Neural cell (in vitro differentiated cells): ENCODE results near the gene LYAR. TPM values are rescaled to one million over a fixed set of nuclear protein-coding genes. Genes with fewer than 3 reads are reported as not detected.

Experiments used
- H2AFZ ChIP-seq: fragments of 200-600, 300-800 bp; sonication (generic), shearing (Covaris generic); 2 replicates; pipeline ENCODE4 v1.6.0; 2014; ENCODE audit warnings: low read depth, mild to moderate bottlenecking, antibody characterized with exemption, low read length, moderate library complexity
- H3F3A ChIP-seq: fragments of 200-600 bp; shearing (Covaris generic); 2 replicates; pipeline ENCODE4 v1.6.1; 2016; ENCODE audit warnings: mild to moderate bottlenecking, moderate library complexity, mixed read lengths, antibody characterized with exemption, low read length; ENCODE audit not compliant: insufficient read depth, poor library complexity, severe bottlenecking
- H3K27ac ChIP-seq: fragments of 200-600, 300-800 bp; sonication (generic), shearing (Covaris generic); 2 replicates; pipeline ENCODE4 v1.5.1; 2014; ENCODE audit warnings: mild to moderate bottlenecking, low read length, moderate library complexity
- H3K27me3 ChIP-seq: fragments of 300-800, 200-600 bp; sonication (generic), shearing (Covaris generic); 2 replicates; pipeline ENCODE4 v1.6.0; 2014; ENCODE audit warnings: mild to moderate bottlenecking, low read depth, low read length, moderate library complexity; ENCODE audit not compliant: insufficient read depth
- H3K36me3 ChIP-seq: fragments of 300-800, 200-600 bp; sonication (generic), shearing (Covaris generic); 2 replicates; pipeline ENCODE4 v1.5.1; 2014; ENCODE audit warnings: mild to moderate bottlenecking, antibody characterized with exemption, low read length, moderate library complexity; ENCODE audit not compliant: insufficient read depth
- H3K4me2 ChIP-seq: fragments of 300-800, 200-600 bp; sonication (generic), shearing (Covaris generic); 2 replicates; pipeline ENCODE4 v1.6.0; 2014; ENCODE audit warnings: mild to moderate bottlenecking, low read length
- H3K4me3 ChIP-seq: fragments of 300-800, 200-600 bp; sonication (generic), shearing (Covaris generic); 2 replicates; pipeline ENCODE4 v1.5.1; 2014; ENCODE audit warnings: mild to moderate bottlenecking, low read length, moderate library complexity
- H3K79me2 ChIP-seq: fragments of 200-600 bp; shearing (Covaris generic); replicated peaks from 2 replicates; pipeline ENCODE4 v1.6.0; 2014; ENCODE audit warnings: mild to moderate bottlenecking, low read length, moderate library complexity; ENCODE audit not compliant: insufficient read depth
- H3K9ac ChIP-seq: fragments of 300-800, 200-600 bp; sonication (generic), shearing (Covaris generic); 2 replicates; pipeline ENCODE4 v1.6.1; 2016; ENCODE audit warnings: mild to moderate bottlenecking, low read length, mixed read lengths
- H3K9me2 ChIP-seq: fragments of 200-600 bp; shearing (Covaris generic); 2 replicates; pipeline ENCODE4 v1.6.1; 2016; ENCODE audit warnings: mild to moderate bottlenecking, low read length, mixed read lengths; ENCODE audit not compliant: insufficient read depth
- H3K9me3 ChIP-seq: fragments of 200-600, 300-800 bp; sonication (generic), shearing (Covaris generic); 2 replicates; pipeline ENCODE4 v1.6.1; 2016; ENCODE audit warnings: mild to moderate bottlenecking, mixed run types, low read length, moderate library complexity, mixed read lengths
- H4K20me1 ChIP-seq: fragments of 200-600 bp; shearing (Covaris generic); 2 replicates; pipeline ENCODE4 v1.6.1; 2016; ENCODE audit warnings: mild to moderate bottlenecking, mixed run types; ENCODE audit not compliant: insufficient read depth
- EP300 ChIP-seq: fragments of 450-650 bp; conservative IDR thresholded peaks from 2 replicates; pipeline ENCODE4 v1.6.1; 2014; ENCODE audit warnings: antibody characterized with exemption, mild to moderate bottlenecking, moderate library complexity; ENCODE audit not compliant: poor library complexity, severe bottlenecking
- EZH2 ChIP-seq: fragments of 200-600, 300-800 bp; shearing (Covaris generic), sonication (generic); IDR thresholded peaks from 2 replicates; pipeline ENCODE4 v1.6.1; 2014; ENCODE audit warnings: antibody characterized with exemption, low read length, borderline replicate concordance, mild to moderate bottlenecking; ENCODE audit not compliant: insufficient read depth, poor library complexity, severe bottlenecking
- MXI1 ChIP-seq: fragments of 450-650 bp; conservative IDR thresholded peaks from 2 replicates; pipeline ENCODE4 v1.6.1; 2014; ENCODE audit warnings: antibody characterized with exemption, mild to moderate bottlenecking; ENCODE audit not compliant: poor library complexity, severe bottlenecking
- POLR2AphosphoS5 ChIP-seq: IDR thresholded peaks from 2 replicates; pipeline ENCODE4 v1.6.1; 2012
- RAD21 ChIP-seq: fragments of 450-650 bp; conservative IDR thresholded peaks from 2 replicates; pipeline ENCODE4 v1.6.1; 2014; ENCODE audit warnings: antibody characterized with exemption, mild to moderate bottlenecking, moderate library complexity
- SMC3 ChIP-seq: fragments of 450-650 bp; conservative IDR thresholded peaks from 2 replicates; pipeline ENCODE4 v1.6.1; 2014; ENCODE audit warnings: antibody characterized with exemption, mild to moderate bottlenecking, moderate library complexity; ENCODE audit not compliant: poor library complexity
- TAF1 ChIP-seq: IDR thresholded peaks from 2 replicates; pipeline ENCODE4 v1.6.1; 2012; ENCODE audit warnings: low read depth
- polyA plus RNA-seq: library from polyadenylated mRNA; depleted of rRNA; stranded (reverse); fragments of >200 nt; gene quantifications from 2 replicates; pipeline ENCODE4 v1.2.3, GENCODE V29; 2014
- TF ChIP-seq, protein P1 (sequence below): fragments of 450-650 bp; IDR thresholded peaks from 2 replicates; pipeline ENCODE4 v1.5.1; 2014; ENCODE audit warnings: antibody characterized with exemption, mild to moderate bottlenecking, moderate library complexity; ENCODE audit not compliant: poor library complexity, severe bottlenecking
- TF ChIP-seq, protein P2 (sequence below): IDR thresholded peaks from 2 replicates; pipeline ENCODE4 v1.6.1; 2012; ENCODE audit warnings: borderline replicate concordance

LYAR gene
- polyA plus RNA-seq, 1 donor from 2014 or later = 14.7 TPM

DNA sequence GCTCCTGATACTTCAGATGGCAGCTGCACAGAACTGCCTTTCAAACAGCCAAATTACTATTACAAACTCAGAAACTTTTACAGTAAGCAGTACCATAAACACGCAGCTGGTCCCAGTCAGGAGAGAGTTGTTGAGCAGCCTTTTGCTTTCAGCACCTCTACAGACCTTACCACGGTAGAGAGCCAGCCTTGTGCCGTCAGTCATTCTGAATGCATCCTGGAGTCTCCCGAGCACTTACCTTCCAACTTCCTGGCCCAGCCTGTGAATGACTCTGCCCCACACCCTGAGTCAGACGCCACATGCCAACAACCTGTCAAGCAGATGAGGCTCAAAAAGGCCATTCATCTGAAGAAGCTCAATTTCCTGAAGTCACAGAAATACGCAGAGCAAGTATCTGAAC, 12.5 kb upstream of the LYAR start:
- TF ChIP-seq EZH2 (no peak), MXI1 (no peak), RAD21 (no peak), EP300 (no peak), TAF1 (no peak), SMC3 (no peak), POLR2AphosphoS5 (no peak)
- TF ChIP-seq, protein P1, sequence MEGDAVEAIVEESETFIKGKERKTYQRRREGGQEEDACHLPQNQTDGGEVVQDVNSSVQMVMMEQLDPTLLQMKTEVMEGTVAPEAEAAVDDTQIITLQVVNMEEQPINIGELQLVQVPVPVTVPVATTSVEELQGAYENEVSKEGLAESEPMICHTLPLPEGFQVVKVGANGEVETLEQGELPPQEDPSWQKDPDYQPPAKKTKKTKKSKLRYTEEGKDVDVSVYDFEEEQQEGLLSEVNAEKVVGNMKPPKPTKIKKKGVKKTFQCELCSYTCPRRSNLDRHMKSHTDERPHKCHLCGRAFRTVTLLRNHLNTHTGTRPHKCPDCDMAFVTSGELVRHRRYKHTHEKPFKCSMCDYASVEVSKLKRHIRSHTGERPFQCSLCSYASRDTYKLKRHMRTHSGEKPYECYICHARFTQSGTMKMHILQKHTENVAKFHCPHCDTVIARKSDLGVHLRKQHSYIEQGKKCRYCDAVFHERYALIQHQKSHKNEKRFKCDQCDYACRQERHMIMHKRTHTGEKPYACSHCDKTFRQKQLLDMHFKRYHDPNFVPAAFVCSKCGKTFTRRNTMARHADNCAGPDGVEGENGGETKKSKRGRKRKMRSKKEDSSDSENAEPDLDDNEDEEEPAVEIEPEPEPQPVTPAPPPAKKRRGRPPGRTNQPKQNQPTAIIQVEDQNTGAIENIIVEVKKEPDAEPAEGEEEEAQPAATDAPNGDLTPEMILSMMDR = no peak
- TF ChIP-seq, protein P2, sequence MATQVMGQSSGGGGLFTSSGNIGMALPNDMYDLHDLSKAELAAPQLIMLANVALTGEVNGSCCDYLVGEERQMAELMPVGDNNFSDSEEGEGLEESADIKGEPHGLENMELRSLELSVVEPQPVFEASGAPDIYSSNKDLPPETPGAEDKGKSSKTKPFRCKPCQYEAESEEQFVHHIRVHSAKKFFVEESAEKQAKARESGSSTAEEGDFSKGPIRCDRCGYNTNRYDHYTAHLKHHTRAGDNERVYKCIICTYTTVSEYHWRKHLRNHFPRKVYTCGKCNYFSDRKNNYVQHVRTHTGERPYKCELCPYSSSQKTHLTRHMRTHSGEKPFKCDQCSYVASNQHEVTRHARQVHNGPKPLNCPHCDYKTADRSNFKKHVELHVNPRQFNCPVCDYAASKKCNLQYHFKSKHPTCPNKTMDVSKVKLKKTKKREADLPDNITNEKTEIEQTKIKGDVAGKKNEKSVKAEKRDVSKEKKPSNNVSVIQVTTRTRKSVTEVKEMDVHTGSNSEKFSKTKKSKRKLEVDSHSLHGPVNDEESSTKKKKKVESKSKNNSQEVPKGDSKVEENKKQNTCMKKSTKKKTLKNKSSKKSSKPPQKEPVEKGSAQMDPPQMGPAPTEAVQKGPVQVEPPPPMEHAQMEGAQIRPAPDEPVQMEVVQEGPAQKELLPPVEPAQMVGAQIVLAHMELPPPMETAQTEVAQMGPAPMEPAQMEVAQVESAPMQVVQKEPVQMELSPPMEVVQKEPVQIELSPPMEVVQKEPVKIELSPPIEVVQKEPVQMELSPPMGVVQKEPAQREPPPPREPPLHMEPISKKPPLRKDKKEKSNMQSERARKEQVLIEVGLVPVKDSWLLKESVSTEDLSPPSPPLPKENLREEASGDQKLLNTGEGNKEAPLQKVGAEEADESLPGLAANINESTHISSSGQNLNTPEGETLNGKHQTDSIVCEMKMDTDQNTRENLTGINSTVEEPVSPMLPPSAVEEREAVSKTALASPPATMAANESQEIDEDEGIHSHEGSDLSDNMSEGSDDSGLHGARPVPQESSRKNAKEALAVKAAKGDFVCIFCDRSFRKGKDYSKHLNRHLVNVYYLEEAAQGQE = no peak
- Histone ChIP-seq H3K27me3 (no peaks in the 10 kb centered on the region), H3K4me3 (no peak overlapping the region), H3K79me2 (peaks cover 5% of the 10 kb centered on the region), H3K9me2 (no peaks in the 10 kb centered on the region), H4K20me1 (no peaks in the 10 kb centered on the region), H3K9ac (no peak overlapping the region), H3F3A (no peaks in the 10 kb centered on the region), H3K36me3 (peaks cover 9% of the 10 kb centered on the region), H3K4me2 (no peak overlapping the region), H3K27ac (no peak overlapping the region), H2AFZ (no peak overlapping the region), H3K9me3 (no peaks in the 10 kb centered on the region)

DNA sequence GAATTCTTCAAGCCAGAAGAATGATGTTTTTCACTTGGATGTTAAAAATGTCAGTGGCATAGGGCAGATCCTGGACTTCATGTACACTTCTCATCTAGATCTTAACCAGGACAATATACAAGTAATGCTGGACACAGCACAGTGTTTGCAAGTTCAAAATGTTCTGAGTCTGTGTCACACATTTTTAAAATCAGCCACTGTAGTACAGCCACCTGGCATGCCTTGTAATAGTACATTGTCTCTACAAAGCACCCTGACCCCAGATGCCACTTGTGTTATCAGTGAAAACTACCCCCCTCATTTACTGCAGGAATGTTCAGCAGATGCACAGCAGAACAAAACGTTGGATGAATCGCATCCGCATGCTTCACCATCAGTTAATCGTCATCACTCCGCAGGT, 12.0 kb upstream of the LYAR start:
- Histone ChIP-seq H3K27me3 (no peaks in the 10 kb centered on the region), H3K9ac (no peak overlapping the region), H3K36me3 (peaks cover 9% of the 10 kb centered on the region), H3K9me3 (no peaks in the 10 kb centered on the region), H3K4me2 (no peak overlapping the region), H3K9me2 (no peaks in the 10 kb centered on the region), H3K27ac (no peak overlapping the region), H4K20me1 (no peaks in the 10 kb centered on the region), H3K4me3 (no peak overlapping the region), H2AFZ (no peak overlapping the region), H3F3A (no peaks in the 10 kb centered on the region), H3K79me2 (peaks cover 5% of the 10 kb centered on the region)
- TF ChIP-seq TAF1 (no peak), SMC3 (no peak), RAD21 (no peak), EZH2 (no peak), EP300 (no peak), MXI1 (no peak), POLR2AphosphoS5 (no peak)
- TF ChIP-seq, protein P2 = no peak
- TF ChIP-seq, protein P1 = no peak
